Measurements from ENCODE around the gene SORL1.

SORL1 gene

GRCh38 chr11:121512468-121513465 lies 60.7 kb downstream of the SORL1 start:
- TF ChIP-seq, protein P1, sequence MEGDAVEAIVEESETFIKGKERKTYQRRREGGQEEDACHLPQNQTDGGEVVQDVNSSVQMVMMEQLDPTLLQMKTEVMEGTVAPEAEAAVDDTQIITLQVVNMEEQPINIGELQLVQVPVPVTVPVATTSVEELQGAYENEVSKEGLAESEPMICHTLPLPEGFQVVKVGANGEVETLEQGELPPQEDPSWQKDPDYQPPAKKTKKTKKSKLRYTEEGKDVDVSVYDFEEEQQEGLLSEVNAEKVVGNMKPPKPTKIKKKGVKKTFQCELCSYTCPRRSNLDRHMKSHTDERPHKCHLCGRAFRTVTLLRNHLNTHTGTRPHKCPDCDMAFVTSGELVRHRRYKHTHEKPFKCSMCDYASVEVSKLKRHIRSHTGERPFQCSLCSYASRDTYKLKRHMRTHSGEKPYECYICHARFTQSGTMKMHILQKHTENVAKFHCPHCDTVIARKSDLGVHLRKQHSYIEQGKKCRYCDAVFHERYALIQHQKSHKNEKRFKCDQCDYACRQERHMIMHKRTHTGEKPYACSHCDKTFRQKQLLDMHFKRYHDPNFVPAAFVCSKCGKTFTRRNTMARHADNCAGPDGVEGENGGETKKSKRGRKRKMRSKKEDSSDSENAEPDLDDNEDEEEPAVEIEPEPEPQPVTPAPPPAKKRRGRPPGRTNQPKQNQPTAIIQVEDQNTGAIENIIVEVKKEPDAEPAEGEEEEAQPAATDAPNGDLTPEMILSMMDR (IDR thresholded peaks at IDR 0.05), result no peak

GRCh38 chr11:121513807-121514206 lies 61.7 kb downstream of the SORL1 start:
- TF ChIP-seq, protein P1 (IDR thresholded peaks at IDR 0.05), result no peak

GRCh38 chr11:121514432-121515334 lies 62.6 kb downstream of the SORL1 start:
- TF ChIP-seq, protein P1 (IDR thresholded peaks at IDR 0.05), result no peak

GRCh38 chr11:121515335-121515671 lies 63.2 kb downstream of the SORL1 start:
- TF ChIP-seq, protein P1 (IDR thresholded peaks at IDR 0.05), result no peak

DNA sequence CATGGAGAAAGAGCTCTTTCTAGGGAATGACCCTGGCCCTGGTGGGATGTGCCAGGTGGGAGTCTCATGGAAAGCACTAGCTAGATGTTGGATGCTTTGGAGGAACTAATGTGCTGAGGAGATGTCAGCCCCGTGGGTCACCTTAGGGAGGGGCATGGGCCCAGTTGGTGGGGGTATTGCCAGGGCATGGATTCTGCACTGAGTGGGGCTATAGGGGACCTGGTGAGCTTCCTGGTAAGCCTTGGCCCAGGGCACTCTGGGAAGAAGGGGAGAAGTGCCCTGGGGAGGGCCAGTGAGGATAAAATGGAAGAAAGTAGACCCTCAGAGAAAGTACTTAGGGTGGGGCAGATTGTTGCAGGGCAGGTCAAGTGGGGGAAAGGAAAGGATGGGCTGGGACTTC lies 65.9 kb downstream of the SORL1 start:
- TF ChIP-seq, protein P1 (IDR thresholded peaks at IDR 0.05), result no peak

GRCh38 chr11:121520243-121521144 lies 68.4 kb downstream of the SORL1 start:
- TF ChIP-seq, protein P1 (IDR thresholded peaks at IDR 0.05), result no peak
